Limb (tissue), 2 donors: Measurements from ENCODE around the gene TSPAN32.
"Not testable (repeated sequence)": the region's sequence is repeated elsewhere in the genome, so short reads cannot be mapped to it uniquely, and the experiment has no call there.

Experiments used
- DNase-seq, 2 donors: peaks; one replicate each; pipeline ENCODE4 v3.0.0-alpha.2; 2016; ENCODE audit errors: extremely low spot score in 2 of 2

The TSPAN32 gene

GRCh38 chr11:2280208-2280607, 21.6 kb upstream of the TSPAN32 start:
- no peak for DNase-seq

- not testable (repeated sequence) for DNase-seq
Measured at GRCh38 chr11:2286350-2286749, 15.5 kb upstream of the TSPAN32 start.

GRCh38 chr11:2287091-2287490, 14.7 kb upstream of the TSPAN32 start:
- DNase-seq: peak in 1 of 2 donors; percentile 28

- DNase-seq: no peak
Measured at GRCh38 chr11:2289350-2289749, 12.5 kb upstream of the TSPAN32 start.

- no peak for DNase-seq
Measured at GRCh38 chr11:2289859-2290258, 12.0 kb upstream of the TSPAN32 start.

GRCh38 chr11:2290351-2290841, 11.4 kb upstream of the TSPAN32 start:
- peak in 1 of 2 donors; percentile 24 for DNase-seq

GRCh38 chr11:2293531-2293971, 8.3 kb upstream of the TSPAN32 start:
- DNase-seq: no peak

GRCh38 chr11:2293984-2294925, 7.6 kb upstream of the TSPAN32 start:
- DNase-seq: peak in 1 of 2 donors; percentile 19

- no peak for DNase-seq
Measured at GRCh38 chr11:2294926-2295290, 6.9 kb upstream of the TSPAN32 start.

GRCh38 chr11:2295971-2296912, 5.6 kb upstream of the TSPAN32 start:
- peak in 1 of 2 donors; percentile 18 for DNase-seq

GRCh38 chr11:2296913-2297622, 4.7 kb upstream of the TSPAN32 start:
- peak in 1 of 2 donors; percentile 19 for DNase-seq

GRCh38 chr11:2297623-2298030, 4.2 kb upstream of the TSPAN32 start:
- no peak for DNase-seq

- DNase-seq: peak in 1 of 2 donors; percentile 30
Measured at GRCh38 chr11:2298131-2298794, 3.5 kb upstream of the TSPAN32 start.

- DNase-seq: peak in 1 of 2 donors; percentile 58
Measured at GRCh38 chr11:2298795-2299761, 2.7 kb upstream of the TSPAN32 start.

- peak in 1 of 2 donors; percentile 22 for DNase-seq
Measured at GRCh38 chr11:2299773-2300172, 2.0 kb upstream of the TSPAN32 start.

GRCh38 chr11:2300290-2300935, 1.4 kb upstream of the TSPAN32 start:
- peak in 1 of 2 donors; percentile 38 for DNase-seq

- DNase-seq: peak in 1 of 2 donors; percentile 53
Measured at GRCh38 chr11:2300936-2301630, 730 bp upstream of the TSPAN32 start.

GRCh38 chr11:2302306-2302895, 588 bp downstream of the TSPAN32 start:
- DNase-seq: peak in 1 of 2 donors; percentile 43
